Measurements from ENCODE around the gene ZNF484.

Gene ZNF484

GRCh38 chr9:92795598-92796336 lies 82.1 kb downstream of the ZNF484 start:
- no peak for DNase-seq (ENCODE audit: low read depth in 4 of 4, low spot score in 1 of 4)

Data from stimulated activated CD4-positive, alpha-beta T cell treated with anti-CD3 and anti-CD28 coated beads, Interleukin-1b, Interleukin-23, amount 100 ng/mL, for 24 hours (primary cell).